Measurements from ENCODE around the gene HAPSTR1. TPM values are rescaled to one million over a fixed set of nuclear protein-coding genes. Genes with fewer than 3 reads are reported as not detected.

Gene HAPSTR1
- total and polyA plus RNA-seq, 2 experiments from 2014 or later: 9.5 to 66.0 TPM

GRCh38 chr16:9089660-9090059 lies 1.8 kb upstream of the HAPSTR1 start:
- DNase-seq (ENCODE audit: low spot score) (no peak), ATAC-seq (no peak)
- Histone ChIP-seq H3K4me2 (peak overlapping the region; percentile 88), H3K79me2 (replicated peaks; ENCODE audit: insufficient read depth) (peaks cover 26% of the 10 kb centered on the region), H3K36me3 (ENCODE audit: insufficient read depth) (no peaks in the 10 kb centered on the region), H3K4me3 (peak overlapping the region; percentile 81), H3K4me1 (ENCODE audit: insufficient read depth) (peaks cover 20% of the 10 kb centered on the region), H3K27ac (ENCODE audit: low read depth) (peak overlapping the region; percentile 88; the same call in 1 of the 2 replicates), H3K27me3 (ENCODE audit: insufficient read depth) (no peaks in the 10 kb centered on the region), H3K9me2 (ENCODE audit: insufficient read depth) (no peaks in the 10 kb centered on the region), H2AFZ (peak overlapping the region; percentile 90), H3F3A (replicated peaks; ENCODE audit: low read depth) (peaks cover 4% of the 10 kb centered on the region; the same call in 1 of the 2 replicates), H4K20me1 (replicated peaks; ENCODE audit: insufficient read depth) (peaks cover 19% of the 10 kb centered on the region)
- peak overlapping the region; percentile 74 for H3K27ac Mint-ChIP-seq
- H3K27me3 Mint-ChIP-seq (ENCODE audit: insufficient read depth, low read depth, poor library complexity): peaks cover 22% of the 10 kb centered on the region
- H3K36me3 Mint-ChIP-seq (ENCODE audit: low read depth): peaks cover 21% of the 10 kb centered on the region
- peaks cover 15% of the 10 kb centered on the region for H3K4me1 Mint-ChIP-seq
- peak overlapping the region; percentile 80 for H3K4me3 Mint-ChIP-seq
- TF ChIP-seq POLR2AphosphoS5 (IDR thresholded peaks at IDR 0.05; ENCODE audit: low read depth) (no peak), CREB1 (CRISPR knock-in tag; IDR thresholded peaks at IDR 0.05; ENCODE audit: low read depth) (no peak), ZNF331 (CRISPR knock-in tag; IDR thresholded peaks at IDR 0.05; ENCODE audit: low read depth) (no peak), NANOG (IDR thresholded peaks at IDR 0.05; ENCODE audit: borderline replicate concordance) (no peak), ETS1 (IDR thresholded peaks at IDR 0.05) (no peak), EZH2 (IDR thresholded peaks at IDR 0.05; ENCODE audit: low read depth, unreplicated experiment) (no peak), REST (IDR thresholded peaks at IDR 0.05; ENCODE audit: unreplicated experiment) (no peak), CTCF (conservative IDR thresholded peaks at IDR 0.05; ENCODE audit: low read depth in 2 of 2) (no peak)
- TF ChIP-seq, protein P1, sequence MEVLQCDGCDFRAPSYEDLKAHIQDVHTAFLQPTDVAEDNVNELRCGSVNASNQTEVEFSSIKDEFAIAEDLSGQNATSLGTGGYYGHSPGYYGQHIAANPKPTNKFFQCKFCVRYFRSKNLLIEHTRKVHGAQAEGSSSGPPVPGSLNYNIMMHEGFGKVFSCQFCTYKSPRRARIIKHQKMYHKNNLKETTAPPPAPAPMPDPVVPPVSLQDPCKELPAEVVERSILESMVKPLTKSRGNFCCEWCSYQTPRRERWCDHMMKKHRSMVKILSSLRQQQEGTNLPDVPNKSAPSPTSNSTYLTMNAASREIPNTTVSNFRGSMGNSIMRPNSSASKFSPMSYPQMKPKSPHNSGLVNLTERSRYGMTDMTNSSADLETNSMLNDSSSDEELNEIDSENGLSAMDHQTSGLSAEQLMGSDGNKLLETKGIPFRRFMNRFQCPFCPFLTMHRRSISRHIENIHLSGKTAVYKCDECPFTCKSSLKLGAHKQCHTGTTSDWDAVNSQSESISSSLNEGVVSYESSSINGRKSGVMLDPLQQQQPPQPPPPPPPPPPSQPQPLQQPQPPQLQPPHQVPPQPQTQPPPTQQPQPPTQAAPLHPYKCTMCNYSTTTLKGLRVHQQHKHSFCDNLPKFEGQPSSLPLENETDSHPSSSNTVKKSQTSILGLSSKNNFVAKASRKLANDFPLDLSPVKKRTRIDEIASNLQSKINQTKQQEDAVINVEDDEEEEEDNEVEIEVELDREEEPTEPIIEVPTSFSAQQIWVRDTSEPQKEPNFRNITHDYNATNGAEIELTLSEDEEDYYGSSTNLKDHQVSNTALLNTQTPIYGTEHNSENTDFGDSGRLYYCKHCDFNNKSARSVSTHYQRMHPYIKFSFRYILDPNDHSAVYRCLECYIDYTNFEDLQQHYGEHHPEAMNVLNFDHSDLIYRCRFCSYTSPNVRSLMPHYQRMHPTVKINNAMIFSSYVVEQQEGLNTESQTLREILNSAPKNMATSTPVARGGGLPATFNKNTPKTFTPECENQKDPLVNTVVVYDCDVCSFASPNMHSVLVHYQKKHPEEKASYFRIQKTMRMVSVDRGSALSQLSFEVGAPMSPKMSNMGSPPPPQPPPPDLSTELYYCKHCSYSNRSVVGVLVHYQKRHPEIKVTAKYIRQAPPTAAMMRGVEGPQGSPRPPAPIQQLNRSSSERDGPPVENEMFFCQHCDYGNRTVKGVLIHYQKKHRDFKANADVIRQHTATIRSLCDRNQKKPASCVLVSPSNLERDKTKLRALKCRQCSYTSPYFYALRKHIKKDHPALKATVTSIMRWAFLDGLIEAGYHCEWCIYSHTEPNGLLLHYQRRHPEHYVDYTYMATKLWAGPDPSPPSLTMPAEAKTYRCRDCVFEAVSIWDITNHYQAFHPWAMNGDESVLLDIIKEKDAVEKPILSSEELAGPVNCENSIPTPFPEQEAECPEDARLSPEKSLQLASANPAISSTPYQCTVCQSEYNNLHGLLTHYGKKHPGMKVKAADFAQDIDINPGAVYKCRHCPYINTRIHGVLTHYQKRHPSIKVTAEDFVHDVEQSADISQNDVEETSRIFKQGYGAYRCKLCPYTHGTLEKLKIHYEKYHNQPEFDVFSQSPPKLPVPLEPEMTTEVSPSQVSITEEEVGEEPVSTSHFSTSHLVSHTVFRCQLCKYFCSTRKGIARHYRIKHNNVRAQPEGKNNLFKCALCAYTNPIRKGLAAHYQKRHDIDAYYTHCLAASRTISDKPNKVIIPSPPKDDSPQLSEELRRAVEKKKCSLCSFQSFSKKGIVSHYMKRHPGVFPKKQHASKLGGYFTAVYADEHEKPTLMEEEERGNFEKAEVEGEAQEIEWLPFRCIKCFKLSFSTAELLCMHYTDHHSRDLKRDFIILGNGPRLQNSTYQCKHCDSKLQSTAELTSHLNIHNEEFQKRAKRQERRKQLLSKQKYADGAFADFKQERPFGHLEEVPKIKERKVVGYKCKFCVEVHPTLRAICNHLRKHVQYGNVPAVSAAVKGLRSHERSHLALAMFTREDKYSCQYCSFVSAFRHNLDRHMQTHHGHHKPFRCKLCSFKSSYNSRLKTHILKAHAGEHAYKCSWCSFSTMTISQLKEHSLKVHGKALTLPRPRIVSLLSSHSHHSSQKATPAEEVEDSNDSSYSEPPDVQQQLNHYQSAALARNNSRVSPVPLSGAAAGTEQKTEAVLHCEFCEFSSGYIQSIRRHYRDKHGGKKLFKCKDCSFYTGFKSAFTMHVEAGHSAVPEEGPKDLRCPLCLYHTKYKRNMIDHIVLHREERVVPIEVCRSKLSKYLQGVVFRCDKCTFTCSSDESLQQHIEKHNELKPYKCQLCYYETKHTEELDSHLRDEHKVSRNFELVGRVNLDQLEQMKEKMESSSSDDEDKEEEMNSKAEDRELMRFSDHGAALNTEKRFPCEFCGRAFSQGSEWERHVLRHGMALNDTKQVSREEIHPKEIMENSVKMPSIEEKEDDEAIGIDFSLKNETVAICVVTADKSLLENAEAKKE (CRISPR knock-in tag; IDR thresholded peaks at IDR 0.05): no peak
- peaks cover 3% of the 10 kb centered on the region; the same call in 1 of the 3 replicates for H3K9me3 Mint-ChIP-seq
